Inferior parietal cortex (tissue), 1 donor: Measurements from ENCODE around the gene ZSCAN26.
"Not testable (repeated sequence)": the region's sequence is repeated elsewhere in the genome, so short reads cannot be mapped to it uniquely, and the experiment has no call there.

Experiments used
- DNase-seq: peaks from one replicate; pipeline ENCODE4 v3.0.0-alpha.2; 2016; ENCODE audit errors: extremely low spot score

The ZSCAN26 gene

DNA sequence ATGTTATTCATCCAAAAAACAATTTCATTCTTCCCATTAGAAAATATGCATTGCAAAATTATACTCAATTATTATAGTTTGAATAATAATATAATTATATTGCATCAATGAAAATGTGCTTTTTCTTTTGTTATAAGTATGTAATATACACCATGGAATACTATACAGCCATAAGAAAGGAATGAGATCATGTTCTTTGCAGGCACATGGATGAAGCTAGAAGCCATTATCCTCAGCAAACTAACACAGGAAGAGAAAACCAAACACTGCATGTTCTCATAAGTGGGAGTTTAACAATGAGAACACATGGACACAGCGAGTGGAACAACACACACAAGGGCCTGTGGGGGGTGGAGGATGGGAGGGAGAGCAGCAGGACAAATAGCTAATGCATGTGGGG, 9.9 kb upstream of the ZSCAN26 start:
- DNase-seq = no peak

- DNase-seq = peak; percentile 64
Measured at GRCh38 chr6:28258877-28259777, 7.8 kb upstream of the ZSCAN26 start, which contains the start of gene NKAPL. TSS of gene NKAPL (plus strand) at chr6:28259297. CDS start at chr6:28259372, 75 bp downstream.

GRCh38 chr6:28263922-28264321, 3.0 kb upstream of the ZSCAN26 start:
- DNase-seq = no peak

GRCh38 chr6:28264834-28265401, 2.0 kb upstream of the ZSCAN26 start:
- no peak for DNase-seq

DNA sequence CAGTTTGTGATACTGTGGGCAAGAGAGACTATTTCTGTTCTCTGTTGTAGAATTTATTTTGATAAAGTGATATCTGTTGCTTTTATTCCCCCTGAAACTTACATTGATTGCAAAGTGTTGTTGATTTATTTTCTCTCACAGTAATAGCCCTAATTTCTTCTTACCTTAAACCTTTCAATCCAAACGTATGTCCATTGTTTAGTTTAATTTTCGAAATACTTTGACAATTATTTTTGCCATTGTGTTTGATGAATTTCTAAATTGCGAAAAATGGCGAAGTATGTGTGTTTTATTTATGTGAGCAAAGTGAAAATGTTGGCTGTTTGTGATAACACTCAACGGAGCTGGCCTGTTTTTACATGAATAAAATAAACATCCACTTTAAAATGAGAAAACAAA, 381 bp upstream of the ZSCAN26 start:
- DNase-seq = no peak

DNA sequence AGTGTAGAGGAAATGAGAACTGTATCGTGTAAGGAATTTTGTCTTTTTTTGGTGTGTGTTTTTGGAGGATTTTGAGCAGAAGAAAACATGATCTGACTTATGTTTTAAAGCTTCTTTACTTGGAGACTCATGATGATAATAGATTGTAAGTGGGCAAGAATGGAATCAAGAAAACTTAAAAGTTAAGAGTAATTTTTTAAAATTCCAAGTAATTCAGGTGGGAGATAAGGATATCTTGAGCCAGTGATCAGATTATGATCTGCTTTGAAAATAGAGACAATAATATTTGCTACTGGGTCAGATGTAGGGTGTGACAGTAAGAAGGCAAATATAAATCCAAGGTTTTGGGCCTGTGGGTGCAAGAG, 734 bp downstream of the ZSCAN26 start:
- no peak for DNase-seq

DNA sequence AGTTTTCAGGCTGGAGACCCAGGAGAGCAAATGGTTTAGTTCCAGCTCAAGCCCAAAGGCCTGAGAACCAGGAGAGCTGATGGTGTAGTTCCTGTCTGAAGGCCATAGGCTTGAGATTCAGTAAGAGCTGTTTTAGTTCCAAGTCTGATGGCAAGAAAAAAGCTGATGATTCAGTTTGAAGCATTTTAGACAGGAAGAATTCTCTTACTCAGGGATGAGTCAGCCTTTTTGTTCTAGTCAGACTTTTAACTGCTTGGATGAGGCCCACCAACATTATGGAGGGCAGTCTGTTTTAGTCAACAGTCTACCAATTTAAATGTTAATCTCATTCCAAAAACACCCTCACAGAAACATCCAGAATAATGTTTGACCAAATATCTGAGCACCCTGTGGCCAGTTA, 2.5 kb downstream of the ZSCAN26 start:
- DNase-seq = no peak

DNA sequence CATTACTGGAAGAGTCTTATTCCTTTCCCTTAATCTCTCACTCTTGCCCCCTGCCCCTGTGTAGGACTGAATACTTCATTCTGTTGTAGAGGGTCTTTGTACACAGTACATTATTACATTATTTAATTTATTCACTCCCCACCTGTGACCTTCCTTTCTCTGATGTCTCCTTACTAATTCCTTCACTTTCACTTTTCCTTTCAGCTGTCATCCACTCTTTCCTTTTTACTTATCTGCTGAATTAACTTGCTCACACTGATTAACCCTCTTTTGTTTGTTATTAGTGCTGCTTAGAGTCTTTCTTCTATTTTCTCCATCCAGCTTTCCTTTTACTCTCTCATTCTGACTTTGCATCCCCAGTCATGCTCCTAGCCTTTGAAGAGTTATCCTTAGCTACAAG, 7.9 kb downstream of the ZSCAN26 start:
- DNase-seq = no peak

DNA sequence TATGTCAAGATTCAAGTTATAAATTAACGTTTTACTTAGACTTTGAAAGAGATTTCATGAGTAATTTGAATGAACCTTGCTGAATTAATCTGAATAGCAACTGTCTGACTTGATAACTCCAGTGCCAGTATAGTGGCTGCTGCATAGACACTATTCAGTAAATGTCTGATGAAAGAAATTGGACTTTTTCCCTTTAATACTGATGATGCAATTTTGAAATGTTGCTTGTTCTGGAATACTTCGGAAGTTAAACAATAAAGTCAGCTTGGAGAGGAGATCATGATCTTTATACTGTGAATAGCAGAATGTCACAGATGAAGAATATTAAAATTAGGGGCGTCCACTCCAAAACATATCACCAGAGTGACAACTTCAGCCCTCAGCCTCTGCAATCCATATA, 10.8 kb downstream of the ZSCAN26 start:
- DNase-seq = no peak

GRCh38 chr6:28280595-28281287, 13.8 kb downstream of the ZSCAN26 start:
- no peak for DNase-seq

GRCh38 chr6:28281288-28282064, 14.5 kb downstream of the ZSCAN26 start, which contains the start of gene PGBD1:
TSS of gene PGBD1 (plus strand) at chr6:28281572. CDS start at chr6:28283814, 2,242 bp downstream.
- DNase-seq = peak; percentile 58

- no peak for DNase-seq
Measured at GRCh38 chr6:28282926-28283325, 16.0 kb downstream of the ZSCAN26 start.

GRCh38 chr6:28291573-28291972, 24.6 kb downstream of the ZSCAN26 start:
- DNase-seq = no peak

DNA sequence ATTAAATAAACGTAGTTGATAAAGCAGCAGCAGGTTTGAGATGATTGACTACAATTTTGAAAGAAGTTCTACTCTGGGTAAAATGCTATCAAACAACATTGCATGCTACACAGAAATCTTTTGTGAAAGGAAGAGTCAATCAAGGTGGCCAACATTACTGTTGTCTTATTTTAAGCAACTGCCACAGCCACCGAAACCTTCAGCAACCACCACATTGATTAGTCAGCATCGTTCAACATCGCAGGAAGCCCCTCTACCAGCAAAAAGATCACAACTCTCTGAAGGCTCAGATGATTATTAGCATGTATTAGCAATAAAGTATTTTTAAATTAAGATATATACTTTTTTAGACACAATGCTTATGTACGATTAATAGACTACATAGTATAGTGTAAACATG, 28.4 kb downstream of the ZSCAN26 start:
- DNase-seq = no peak

- DNase-seq = no peak
Measured at GRCh38 chr6:28296520-28297060, 29.6 kb downstream of the ZSCAN26 start.

- no peak for DNase-seq
Measured at GRCh38 chr6:28303570-28303969, 36.6 kb downstream of the ZSCAN26 start.

DNA sequence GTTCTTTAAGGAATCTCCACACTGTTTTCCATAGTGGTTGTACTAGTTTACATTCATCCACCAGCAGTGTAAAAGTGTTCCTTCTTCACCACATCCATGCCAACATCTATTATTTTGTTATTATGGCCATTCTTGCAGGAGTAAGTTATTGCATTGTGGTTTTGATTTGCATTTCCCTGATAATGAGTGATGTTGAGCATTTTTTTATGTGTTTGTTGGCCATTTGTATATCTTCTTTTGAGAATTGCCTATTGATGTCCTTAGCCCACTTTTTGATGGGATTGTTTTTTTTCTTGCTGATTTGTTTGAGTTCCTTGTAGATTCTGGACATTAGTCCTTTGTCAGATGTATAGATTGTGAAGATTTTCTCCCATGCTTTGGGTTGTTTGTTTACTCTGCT, 39.4 kb downstream of the ZSCAN26 start:
- DNase-seq = not testable (repeated sequence)

DNA sequence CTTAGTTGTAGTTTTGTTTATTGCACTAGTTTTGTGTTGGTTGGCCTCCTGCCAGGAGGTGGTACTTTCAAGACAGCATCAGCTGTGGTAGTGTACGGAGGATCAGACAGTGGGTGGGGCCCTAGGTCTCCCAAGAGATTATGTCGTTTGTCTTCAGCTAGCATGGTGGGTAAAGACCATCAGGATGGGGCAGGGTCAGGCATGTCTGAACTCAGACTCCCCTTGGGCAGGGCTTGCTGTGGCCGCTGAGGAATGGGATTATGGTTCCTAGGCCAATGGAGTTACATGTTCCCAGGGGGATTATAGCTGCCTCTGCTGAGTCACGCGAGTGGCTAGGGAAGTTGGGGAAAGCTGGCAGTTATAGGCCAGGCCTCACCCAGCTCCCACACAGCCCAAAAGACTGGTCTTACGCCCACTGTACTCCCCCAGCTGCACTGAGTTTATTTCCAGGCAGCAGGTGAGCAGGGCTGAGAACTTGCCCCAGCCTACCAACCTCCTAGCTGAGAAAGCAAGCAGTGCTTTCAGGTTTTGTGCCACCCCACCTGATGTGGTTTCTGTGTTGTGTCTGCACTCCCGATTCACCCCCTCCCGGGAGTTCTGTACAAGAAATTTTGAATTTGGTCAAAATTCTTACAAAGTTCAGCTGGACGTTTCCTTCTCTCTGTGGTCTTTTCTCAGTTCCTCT, 44.3 kb downstream of the ZSCAN26 start:
- no peak for DNase-seq

GRCh38 chr6:28312939-28313338, 46.0 kb downstream of the ZSCAN26 start:
- no peak for DNase-seq

GRCh38 chr6:28315628-28316027, 48.7 kb downstream of the ZSCAN26 start:
- DNase-seq = peak; percentile 17

DNA sequence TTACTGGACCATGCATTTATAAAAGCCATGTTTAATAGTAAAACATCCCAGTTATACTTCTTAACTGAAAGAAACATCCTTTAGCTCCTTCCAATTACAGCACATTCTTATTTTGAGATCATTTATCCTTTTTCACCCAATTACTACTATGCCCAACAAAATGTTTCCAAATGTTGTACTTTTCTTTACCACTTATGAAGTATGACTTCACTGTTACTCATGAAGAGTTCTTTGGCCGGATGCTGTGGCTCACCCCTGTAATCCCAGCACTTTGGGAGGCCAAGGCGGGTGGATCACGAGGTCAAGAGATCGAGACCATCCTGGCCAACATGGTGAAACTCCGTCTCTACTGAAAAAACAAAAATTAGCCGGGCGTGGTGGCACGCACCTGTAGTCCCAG, 50.9 kb downstream of the ZSCAN26 start:
- DNase-seq = not testable (repeated sequence)
